HepG2 (cell line): Measurements from ENCODE around the gene CCDC170. TPM values are rescaled to one million over a fixed set of nuclear protein-coding genes. Genes with fewer than 3 reads are reported as not detected.

Experiments used
- CTCF ChIP-seq: sonication (generic); formaldehyde crosslinking; IDR thresholded peaks from 2 replicates; pipeline ENCODE4 v1.5.0; 2020; ENCODE audit warnings: mild to moderate bottlenecking, missing genetic modification reagents, moderate library complexity
- ERF ChIP-seq: IDR thresholded peaks from 2 replicates; pipeline ENCODE4 v1.6.1; 2018; ENCODE audit warnings: missing biosample characterization, missing genetic modification reagents
- PHF20 ChIP-seq: sonication (generic); formaldehyde crosslinking; IDR thresholded peaks from 2 replicates; pipeline ENCODE4 v1.5.0; 2020; ENCODE audit warnings: mild to moderate bottlenecking, missing genetic modification reagents
- SP4 ChIP-seq: sonication (generic); formaldehyde crosslinking; IDR thresholded peaks from 2 replicates; pipeline ENCODE4 v1.8.1; 2023; ENCODE audit warnings: mild to moderate bottlenecking, missing genetic modification reagents
- ZNF687 ChIP-seq: sonication (generic); formaldehyde crosslinking; IDR thresholded peaks from 2 replicates; pipeline ENCODE4 v1.5.1; 2020; ENCODE audit warnings: mild to moderate bottlenecking, missing genetic modification reagents, moderate library complexity
- ZNF784 ChIP-seq: sonication (generic); formaldehyde crosslinking; IDR thresholded peaks from 2 replicates; pipeline ENCODE4 v1.5.1; 2020; ENCODE audit warnings: missing genetic modification reagents, mild to moderate bottlenecking, borderline replicate concordance
- ZSCAN5A ChIP-seq: sonication (generic); formaldehyde crosslinking; IDR thresholded peaks from 2 replicates; pipeline ENCODE4 v1.8.0; 2022; ENCODE audit warnings: mild to moderate bottlenecking, missing genetic modification reagents, borderline replicate concordance
- polyA plus RNA-seq, 8 experiments: library from polyadenylated mRNA; depleted of rRNA in 3 of 8; stranded (reverse) in 7 of 8; unstranded in 1 of 8; fragments of >200 nt; fragmentation: Illumina TruSeq in 4 of 8; extraction: Trizol in 4 of 8; gene quantifications; 2 replicates each; pipeline versions ENCODE4 v1.2.1 to v1.2.3, GENCODE V29; 2011 to 2016; ENCODE audit warnings: low read depth in 4 of 8, missing spikeins in 1 of 8, mixed read lengths in 1 of 8; ENCODE audit not compliant: insufficient read depth in 1 of 8
- total RNA-seq, 5 experiments: library from RNA; depleted of rRNA; stranded (reverse); fragments of >200 nt; fragmentation: Illumina TruSeq; extraction: Trizol; gene quantifications; 2 replicates each; pipeline ENCODE4 v1.2.3, GENCODE V29; 2016; ENCODE audit warnings: low read depth in 1 of 5

Gene CCDC170
- total and polyA plus RNA-seq, 2 of the 13 experiments (the other 11 are each of a cell fraction or from before 2014, with no cell fraction given) = 0.90 to 5.1 TPM

DNA sequence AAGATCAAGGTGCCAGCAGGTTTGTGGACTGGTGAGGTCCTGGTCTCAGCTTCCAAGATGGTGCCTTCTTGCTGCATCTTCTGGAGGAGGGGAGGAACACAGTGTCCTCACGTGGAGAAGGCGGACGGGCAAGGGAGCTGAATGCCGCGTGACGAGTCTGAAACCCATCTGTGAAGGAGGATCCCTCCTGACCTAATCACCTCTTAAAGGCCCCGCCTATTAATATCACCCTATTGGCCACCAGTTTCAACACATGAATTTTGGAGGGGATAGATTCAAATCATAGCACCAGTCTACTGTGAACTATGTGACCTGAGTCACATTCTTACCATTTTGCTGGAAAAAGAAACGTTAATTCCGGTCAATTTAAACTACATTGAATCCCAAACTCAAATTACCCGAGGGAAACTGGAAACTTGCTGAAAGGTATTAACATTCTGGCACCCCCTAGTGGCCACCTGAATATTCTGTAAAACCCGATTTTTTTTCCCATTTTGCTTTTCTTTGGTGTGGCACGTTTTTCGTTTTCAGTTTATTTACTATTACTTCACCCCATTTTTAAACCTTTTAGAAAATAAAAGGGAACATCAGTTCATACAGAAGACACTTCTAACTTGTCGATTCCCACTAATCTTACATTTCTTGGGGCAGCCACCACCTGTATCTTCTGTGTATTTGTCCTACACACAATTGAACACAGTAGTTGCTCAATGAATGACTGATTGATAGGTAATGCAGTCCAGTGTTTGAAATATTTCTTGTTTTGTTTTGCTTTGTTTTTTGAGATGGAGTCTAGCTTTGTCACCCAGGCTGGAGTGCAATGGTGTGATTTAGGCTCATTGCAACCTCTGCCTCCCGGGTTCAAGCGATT lies 17.9 kb upstream of the CCDC170 start (continued):
- TF ChIP-seq ZNF784 (CRISPR knock-in tag) (0 out of 2 replicates have a peak, but pooled peaks have one; percentile 49), ZNF687 (CRISPR knock-in tag) (0 out of 2 replicates have a peak, but pooled peaks have one; percentile 12), SP4 (peak; percentile 52; the same call in 1 of the 2 replicates), CTCF (CRISPR knock-in tag) (peak; percentile 75), ZSCAN5A (CRISPR knock-in tag) (0 out of 2 replicates have a peak, but pooled peaks have one; percentile 67), PHF20 (CRISPR knock-in tag) (no peak), ERF (CRISPR knock-in tag) (0 out of 2 replicates have a peak, but pooled peaks have one; percentile 24)
